ENCODE data around the gene STEAP4.

STEAP4 gene

GRCh38 chr7:88224601-88225275 is 82.0 kb downstream of the STEAP4 start:
- in situ Hi-C loops (cut with MboI; ENCODE audit: low pct_unique_long_range_greater_than_20kb, low sequenced_read_pairs, unreplicated experiment) = no loop called here
- DNase-seq (ENCODE audit: low spot score) = no peak
- TF ChIP-seq CTCF (IDR thresholded peaks at IDR 0.05; ENCODE audit: extremely low read depth, insufficient read depth, missing control alignments) = no peak

GRCh38 chr7:88223265-88223664 is 83.4 kb downstream of the STEAP4 start:
- no peak for DNase-seq (ENCODE audit: low spot score)
- in situ Hi-C loops (cut with MboI; ENCODE audit: low pct_unique_long_range_greater_than_20kb, low sequenced_read_pairs, unreplicated experiment) = no loop called here
- TF ChIP-seq CTCF (IDR thresholded peaks at IDR 0.05; ENCODE audit: extremely low read depth, insufficient read depth, missing control alignments) = no peak
